ENCODE results near the gene SSUH2. TPM values are rescaled to one million over a fixed set of nuclear protein-coding genes. Genes with fewer than 3 reads are reported as not detected.

SSUH2 gene
- polyA plus RNA-seq, 3 donors, result not detected

DNA sequence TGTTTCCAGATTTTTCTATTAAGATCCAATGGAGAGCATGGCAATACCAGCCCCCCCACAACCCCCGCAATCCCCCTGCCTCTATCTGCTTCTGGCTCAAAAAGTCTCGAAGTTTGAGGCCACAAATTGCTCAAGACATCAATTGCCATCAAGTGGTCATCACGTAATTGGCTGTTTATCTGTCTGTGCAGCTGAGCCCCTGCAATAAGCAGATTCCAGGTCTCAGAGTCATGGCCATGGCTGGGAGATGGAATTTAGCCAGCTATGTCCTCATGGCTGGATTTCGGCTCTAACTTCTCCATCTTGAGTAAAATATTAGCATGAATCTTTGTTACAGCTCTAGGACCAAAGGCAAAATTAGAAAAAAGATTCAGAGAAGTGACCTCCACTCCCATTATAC, 22.7 kb downstream of the SSUH2 start:
- Histone ChIP-seq H3K79me2 (ENCODE audit: insufficient read depth, low read length) (no peaks in the 10 kb centered on the region), H2AFZ (ENCODE audit: insufficient read depth, low read depth, low read length, poor library complexity, severe bottlenecking) (no peak overlapping the region), H3K36me3 (replicated peaks in 1 of 2; ENCODE audit: control insufficient read depth in 1 of 2, insufficient read depth in 2 of 2, low read length in 2 of 2) (no peaks in the 10 kb centered on the region), H3K9me3 (replicated peaks in 1 of 2; ENCODE audit: control insufficient read depth in 1 of 2, insufficient read depth in 1 of 2, low read length in 2 of 2) (peaks cover 6 to 20% of the 10 kb centered on the region in 2 donors), H4K20me1 (ENCODE audit: insufficient read depth, low read length) (no peaks in the 10 kb centered on the region), H3K27me3 (ENCODE audit: control insufficient read depth in 2 of 2, insufficient read depth in 2 of 2, low read length in 2 of 2) (no peaks in the 10 kb centered on the region), H3K27ac (ENCODE audit: low read depth in 1 of 2, low read length in 2 of 2) (no peak overlapping the region), H3K4me1 (ENCODE audit: control insufficient read depth in 1 of 2, insufficient read depth in 2 of 2, low read length in 2 of 2) (no peaks in the 10 kb centered on the region), H3K9ac (ENCODE audit: insufficient read depth, low read length, poor library complexity, severe bottlenecking) (no peak overlapping the region), H3K4me3 (replicated peaks in 1 of 3; ENCODE audit: low read depth in 2 of 3, low read length in 3 of 3) (no peak overlapping the region), H3K4me2 (replicated peaks; ENCODE audit: extremely low read depth, low read length, poor library complexity, severe bottlenecking) (no peak overlapping the region)
- peaks cover 4% of the 10 kb centered on the region for H3K4me1 Mint-ChIP-seq
- no peak overlapping the region for H3K4me3 Mint-ChIP-seq
- H3K27me3 Mint-ChIP-seq (ENCODE audit: low read depth in 3 of 3), result peaks cover 3 to 7% (median 4%) of the 10 kb centered on the region in 3 donors
- TF ChIP-seq, protein P1, sequence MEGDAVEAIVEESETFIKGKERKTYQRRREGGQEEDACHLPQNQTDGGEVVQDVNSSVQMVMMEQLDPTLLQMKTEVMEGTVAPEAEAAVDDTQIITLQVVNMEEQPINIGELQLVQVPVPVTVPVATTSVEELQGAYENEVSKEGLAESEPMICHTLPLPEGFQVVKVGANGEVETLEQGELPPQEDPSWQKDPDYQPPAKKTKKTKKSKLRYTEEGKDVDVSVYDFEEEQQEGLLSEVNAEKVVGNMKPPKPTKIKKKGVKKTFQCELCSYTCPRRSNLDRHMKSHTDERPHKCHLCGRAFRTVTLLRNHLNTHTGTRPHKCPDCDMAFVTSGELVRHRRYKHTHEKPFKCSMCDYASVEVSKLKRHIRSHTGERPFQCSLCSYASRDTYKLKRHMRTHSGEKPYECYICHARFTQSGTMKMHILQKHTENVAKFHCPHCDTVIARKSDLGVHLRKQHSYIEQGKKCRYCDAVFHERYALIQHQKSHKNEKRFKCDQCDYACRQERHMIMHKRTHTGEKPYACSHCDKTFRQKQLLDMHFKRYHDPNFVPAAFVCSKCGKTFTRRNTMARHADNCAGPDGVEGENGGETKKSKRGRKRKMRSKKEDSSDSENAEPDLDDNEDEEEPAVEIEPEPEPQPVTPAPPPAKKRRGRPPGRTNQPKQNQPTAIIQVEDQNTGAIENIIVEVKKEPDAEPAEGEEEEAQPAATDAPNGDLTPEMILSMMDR (IDR thresholded peaks at IDR 0.05), result no peak
- intact Hi-C loops (cut with micrococcal nuclease), result loop anchor here (5.0 to 10.0 kb wide), 2 partner anchors 177 to 180 kb away; no protein-coding TSS in a partner anchor
- DNase-seq, result no peak
- H3K9me3 Mint-ChIP-seq, result peaks cover 0 to 16% (median 7%) of the 10 kb centered on the region in 7 donors
- no peaks in the 10 kb centered on the region for H3K36me3 Mint-ChIP-seq
- 87% methylated on average over 3 of the region's 4 CpGs for WGBS (ENCODE audit: insufficient coverage)
- H3K27ac Mint-ChIP-seq, result no peak overlapping the region

DNA sequence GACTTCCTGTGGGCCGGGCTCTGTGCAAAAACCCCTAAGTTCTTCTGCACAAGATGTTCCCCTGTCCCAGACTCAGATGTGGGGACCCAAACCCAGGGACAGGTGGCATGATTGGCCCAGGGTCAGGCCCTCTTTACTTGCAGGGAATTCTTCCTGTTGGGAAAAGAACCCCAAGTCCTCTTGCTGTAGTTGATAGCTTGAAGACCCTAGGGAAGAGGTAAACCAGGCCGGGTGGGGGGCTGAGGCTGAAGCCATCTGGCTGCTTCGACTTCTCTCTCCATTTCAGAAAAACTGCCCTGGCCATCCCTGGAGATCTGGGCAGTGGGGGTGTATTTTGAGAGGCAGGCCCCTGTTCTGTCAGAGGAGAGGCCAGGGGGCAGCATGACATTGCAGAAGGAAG, 23.5 kb downstream of the SSUH2 start:
- H3K4me1 Mint-ChIP-seq, result peaks cover 4% of the 10 kb centered on the region
- H3K4me2 ChIP-seq (replicated peaks; ENCODE audit: extremely low read depth, low read length, poor library complexity, severe bottlenecking), result no peak overlapping the region
- H3K4me3 ChIP-seq (replicated peaks in 1 of 3; ENCODE audit: low read depth in 2 of 3, low read length in 3 of 3), result no peak overlapping the region
- H3K27ac ChIP-seq (ENCODE audit: low read depth in 1 of 2, low read length in 2 of 2), result no peak overlapping the region
- H3K9ac ChIP-seq (ENCODE audit: insufficient read depth, low read length, poor library complexity, severe bottlenecking), result no peak overlapping the region
- no peaks in the 10 kb centered on the region for H4K20me1 ChIP-seq (ENCODE audit: insufficient read depth, low read length)
- no peaks in the 10 kb centered on the region for H3K36me3 ChIP-seq (replicated peaks in 1 of 2; ENCODE audit: control insufficient read depth in 1 of 2, insufficient read depth in 2 of 2, low read length in 2 of 2)
- WGBS (ENCODE audit: insufficient coverage), result 74% methylated on average over 3 of the region's 3 CpGs
- no peak overlapping the region for H3K4me3 Mint-ChIP-seq
- no peak overlapping the region for H3K27ac Mint-ChIP-seq
- TF ChIP-seq, protein P1 (IDR thresholded peaks at IDR 0.05), result no peak
- H3K27me3 Mint-ChIP-seq (ENCODE audit: low read depth in 3 of 3), result peaks cover 3 to 7% (median 4%) of the 10 kb centered on the region in 3 donors
- no peaks in the 10 kb centered on the region for H3K79me2 ChIP-seq (ENCODE audit: insufficient read depth, low read length)
- H2AFZ ChIP-seq (ENCODE audit: insufficient read depth, low read depth, low read length, poor library complexity, severe bottlenecking), result no peak overlapping the region
- peaks cover 0 to 16% (median 7%) of the 10 kb centered on the region in 7 donors for H3K9me3 Mint-ChIP-seq
- H3K4me1 ChIP-seq (ENCODE audit: control insufficient read depth in 1 of 2, insufficient read depth in 2 of 2, low read length in 2 of 2), result no peaks in the 10 kb centered on the region
- no peak for DNase-seq
- H3K27me3 ChIP-seq (ENCODE audit: control insufficient read depth in 2 of 2, insufficient read depth in 2 of 2, low read length in 2 of 2), result no peaks in the 10 kb centered on the region
- H3K9me3 ChIP-seq (replicated peaks in 1 of 2; ENCODE audit: control insufficient read depth in 1 of 2, insufficient read depth in 1 of 2, low read length in 2 of 2), result peaks cover 6 to 20% of the 10 kb centered on the region in 2 donors
- intact Hi-C loops (cut with micrococcal nuclease), result loop anchor here (5.0 to 10.0 kb wide), 2 partner anchors 176 to 179 kb away; no protein-coding TSS in a partner anchor
- H3K36me3 Mint-ChIP-seq, result no peaks in the 10 kb centered on the region
